HG03354 (cell line): ENCODE results near the gene CTNNA2.

Experiments used
- ATAC-seq: cut with Tn5 transposase; IDR thresholded peaks from one replicate; pipeline ENCODE4 v1.9.1; 2021; ENCODE audit warnings: mild to moderate bottlenecking; ENCODE audit not compliant: unreplicated experiment, poor library complexity, severe bottlenecking

The CTNNA2 gene

DNA sequence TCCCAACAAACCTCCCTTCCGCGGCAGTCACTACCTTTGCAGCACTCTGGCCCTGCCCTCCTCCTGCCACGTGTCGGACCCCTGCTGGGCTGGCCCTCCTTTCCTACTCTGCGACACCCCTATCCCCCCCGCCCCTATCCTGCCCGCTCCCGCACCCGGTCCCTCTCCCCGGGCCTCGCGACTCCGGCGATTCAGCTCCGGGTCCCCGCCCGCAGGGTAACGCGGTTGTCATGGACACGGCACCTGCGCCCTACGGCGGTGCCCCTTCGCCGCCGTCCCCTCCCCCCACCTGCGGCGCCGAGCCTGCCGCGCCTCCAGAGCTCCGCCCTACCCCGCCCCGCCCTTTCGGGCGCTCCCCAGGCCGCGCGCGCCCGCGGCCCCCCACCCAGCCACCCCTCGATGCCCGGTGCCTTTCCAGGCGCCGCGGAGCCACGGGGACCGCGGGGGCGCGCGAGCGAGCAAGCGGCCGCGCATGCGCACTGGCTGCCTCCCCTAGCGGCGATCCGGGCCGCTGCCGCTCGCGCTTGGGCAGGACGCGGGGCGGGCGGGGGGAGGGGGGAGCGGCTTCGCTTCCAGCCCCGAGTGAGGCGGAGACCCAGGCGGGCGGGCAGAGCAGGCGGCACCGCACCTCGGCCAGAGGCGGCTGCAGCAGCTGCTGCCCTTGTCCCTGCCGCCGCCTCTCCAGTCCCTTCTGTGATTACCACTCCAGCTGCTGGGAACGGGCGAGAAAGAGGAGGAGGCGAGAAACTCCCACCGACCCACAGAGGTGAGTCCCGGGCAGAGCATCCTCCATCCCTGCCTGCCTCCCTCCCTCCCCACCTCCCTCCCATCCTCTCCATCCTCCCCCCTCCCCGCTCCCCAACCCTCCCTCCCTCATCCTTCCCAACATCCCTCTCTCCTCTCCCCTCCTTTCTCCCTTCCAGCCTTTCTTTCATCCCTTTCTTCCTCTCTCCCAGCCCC lies at the start of gene CTNNA2:
CTNNA2 (plus strand) TSS at position 610 of the 960 bp plus-strand sequence.
- ATAC-seq = peak; percentile 67

DNA sequence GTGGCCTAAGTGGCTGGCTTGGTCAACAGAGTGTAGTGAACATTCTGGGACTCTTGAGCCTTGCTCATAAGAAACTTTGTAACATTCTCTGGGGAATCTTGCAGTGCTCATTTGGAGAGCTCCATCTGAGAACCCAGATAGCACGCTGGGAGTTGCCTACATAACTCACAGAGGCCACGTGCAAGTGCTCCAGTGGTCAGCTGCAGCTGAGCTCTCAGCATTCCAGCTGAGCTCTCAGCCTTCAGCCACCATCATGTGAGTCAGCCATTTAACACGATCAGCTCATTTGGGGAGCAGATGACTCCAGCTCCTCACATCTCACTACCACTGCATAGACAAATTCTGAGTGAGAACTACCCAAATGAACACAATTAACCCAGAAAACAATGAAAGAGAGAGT lies 25.5 kb upstream of the CTNNA2 start:
- no peak for ATAC-seq

DNA sequence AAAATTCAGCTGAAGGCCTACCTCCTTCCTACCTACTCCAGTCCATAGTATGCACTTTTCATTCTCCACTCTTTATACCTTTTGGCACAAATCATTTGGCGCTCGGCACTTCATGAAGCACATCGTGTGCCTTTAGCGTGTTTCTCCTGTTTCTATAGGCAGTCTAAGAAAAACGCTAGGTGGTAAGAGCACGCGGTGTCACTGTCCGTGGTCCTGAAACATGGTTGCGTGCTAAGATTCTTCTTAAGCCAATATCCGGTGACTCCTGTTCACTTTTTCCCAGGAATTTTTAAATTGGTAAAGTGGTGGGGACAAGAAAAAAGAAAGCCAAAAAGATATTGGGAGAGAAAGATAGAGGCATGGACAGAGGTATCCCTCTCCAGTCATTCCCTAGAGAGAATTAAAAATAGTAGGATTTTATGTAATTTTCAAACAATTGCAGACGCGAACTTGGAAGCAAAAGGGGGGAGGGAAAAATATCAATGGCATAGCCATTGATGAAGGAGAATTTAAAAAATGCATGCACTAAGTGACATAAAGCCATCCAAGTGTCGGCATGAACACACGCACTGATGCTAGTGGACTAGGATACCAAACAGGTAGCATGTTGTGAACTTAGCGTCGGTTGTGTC lies 1.4 kb upstream of the CTNNA2 start:
- no peak for ATAC-seq

DNA sequence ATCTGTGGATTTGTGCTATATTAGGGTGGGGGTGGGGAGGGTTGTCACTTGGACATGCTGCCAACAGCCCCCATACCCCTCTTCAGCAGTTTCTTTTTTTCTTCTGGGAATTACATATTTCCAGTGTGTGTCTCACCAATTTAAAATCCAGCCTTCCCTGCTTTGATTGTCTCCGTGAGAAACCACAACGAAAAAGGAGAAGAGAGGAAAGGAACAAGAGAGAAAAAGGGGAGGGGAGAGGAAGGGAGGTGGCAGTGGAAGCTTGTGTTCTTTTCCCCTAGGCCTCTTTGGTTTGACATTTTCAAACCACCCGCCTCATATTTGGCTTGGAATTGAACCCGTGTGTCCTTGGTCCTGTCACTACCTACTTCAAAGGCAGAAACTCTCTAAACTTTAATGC lies 860 bp downstream of the CTNNA2 start:
- ATAC-seq = no peak

DNA sequence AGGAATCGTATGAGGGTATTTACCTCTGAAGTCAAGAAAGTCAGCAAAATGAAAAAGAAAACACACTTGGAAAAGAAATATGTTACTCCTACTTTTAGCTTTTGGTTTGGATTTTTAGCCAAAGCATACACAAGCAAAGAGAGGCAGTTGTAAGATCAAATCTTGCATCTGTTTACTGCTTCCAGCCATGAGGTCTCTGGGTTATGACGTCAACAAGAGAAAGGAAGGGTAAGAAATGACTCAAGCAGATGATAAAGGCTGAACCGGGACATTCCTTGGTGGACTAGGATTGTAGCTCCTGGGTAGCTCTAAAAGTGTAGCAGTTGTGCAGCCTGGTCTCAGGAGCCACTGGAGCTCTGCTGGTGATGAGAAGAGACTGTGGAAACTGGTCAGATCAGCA lies 16.8 kb downstream of the CTNNA2 start:
- no peak for ATAC-seq

DNA sequence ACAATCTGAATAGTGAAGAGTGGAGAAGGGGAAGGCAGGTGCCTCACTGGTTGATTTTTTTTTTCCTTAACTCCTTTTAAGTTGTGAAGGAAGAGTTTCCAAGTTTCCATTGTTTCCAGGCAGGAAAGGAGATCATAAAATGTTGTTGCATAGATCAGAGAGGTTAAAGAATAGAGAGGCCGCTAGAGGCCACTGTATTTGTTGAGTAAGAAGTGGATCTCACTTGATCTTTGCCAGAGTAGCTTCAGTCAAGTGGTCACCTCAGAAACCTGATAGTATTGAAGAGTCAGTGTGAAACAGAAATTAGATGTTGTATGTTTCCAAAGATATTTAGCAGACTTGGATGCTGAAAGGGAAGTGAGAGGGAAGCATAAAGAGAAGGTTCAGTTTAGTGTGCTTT lies 17.6 kb downstream of the CTNNA2 start:
- no peak for ATAC-seq

DNA sequence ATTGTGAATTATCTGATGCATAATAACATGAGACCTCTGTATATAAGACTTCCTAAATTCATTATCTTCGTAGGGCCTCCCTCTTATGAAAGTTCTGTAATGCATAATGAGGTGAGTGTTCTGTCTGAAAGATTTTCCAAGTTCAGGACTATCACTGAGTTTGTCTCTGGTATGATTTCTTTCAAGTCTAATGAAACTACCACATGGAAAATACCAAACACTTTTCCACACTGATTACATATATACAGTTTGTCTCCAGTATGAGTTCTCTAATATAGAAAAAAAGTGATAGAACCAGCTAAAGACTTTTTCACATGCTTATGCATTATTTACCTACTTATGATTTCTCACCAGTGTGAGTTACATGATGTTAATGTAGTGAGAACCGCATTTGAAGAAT lies 34.7 kb downstream of the CTNNA2 start:
- ATAC-seq = no peak

DNA sequence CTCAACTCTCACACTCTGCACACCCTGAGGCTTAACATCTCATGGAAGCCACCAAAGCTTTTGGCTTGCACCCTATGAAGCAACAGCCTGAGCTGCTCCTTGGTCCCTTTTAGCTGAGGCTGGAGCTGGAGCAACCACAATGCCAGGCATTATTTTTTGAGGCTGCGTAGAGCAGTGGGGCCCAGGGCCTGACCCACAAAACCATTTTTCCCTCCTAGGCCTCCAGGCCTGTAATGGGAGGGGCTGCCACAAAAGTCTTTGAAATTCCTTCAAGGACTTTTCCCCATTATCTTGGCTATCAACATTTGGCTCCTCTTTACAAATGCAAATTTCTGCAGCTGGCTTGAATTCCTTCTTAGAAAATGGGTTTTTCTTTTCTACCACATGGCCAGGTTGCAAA lies 39.8 kb downstream of the CTNNA2 start:
- ATAC-seq = no peak

DNA sequence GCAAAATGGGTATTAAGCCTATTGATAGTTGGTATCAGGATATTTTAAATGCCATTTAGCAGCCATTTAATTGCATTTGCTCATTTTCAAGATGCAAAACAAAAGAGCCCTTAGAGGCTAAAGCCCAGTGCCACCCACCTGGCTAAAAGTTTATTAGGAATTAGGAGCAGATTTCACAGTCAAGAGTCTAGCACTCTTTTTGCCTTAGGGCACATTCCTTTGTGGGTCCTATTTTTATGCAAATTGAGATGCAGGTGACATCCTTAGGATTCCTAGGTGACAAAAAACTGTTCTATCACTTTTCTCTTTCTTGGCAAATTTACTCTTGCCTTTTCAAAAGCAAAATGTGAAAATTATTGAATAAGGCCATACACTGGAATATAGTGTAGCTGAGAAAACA lies 42.0 kb downstream of the CTNNA2 start:
- ATAC-seq = no peak

DNA sequence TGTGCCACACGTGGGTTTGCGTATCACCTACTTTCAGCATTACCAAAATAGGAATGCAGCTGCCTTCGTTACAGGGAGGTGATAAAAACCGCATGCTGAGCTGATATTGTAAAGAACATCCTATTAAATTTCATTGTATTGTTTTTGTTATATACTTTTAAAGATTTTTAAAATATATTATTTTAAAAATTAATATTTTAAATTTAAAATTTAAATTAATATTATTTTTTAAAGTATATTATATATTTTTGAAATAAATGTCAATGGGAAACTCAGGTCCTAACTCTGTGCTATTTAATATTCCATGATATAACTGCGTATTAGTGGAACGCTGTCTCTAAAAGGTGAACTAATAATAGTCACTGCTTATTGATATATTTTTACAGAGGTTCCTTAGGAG lies 51.2 kb downstream of the CTNNA2 start:
- no peak for ATAC-seq

DNA sequence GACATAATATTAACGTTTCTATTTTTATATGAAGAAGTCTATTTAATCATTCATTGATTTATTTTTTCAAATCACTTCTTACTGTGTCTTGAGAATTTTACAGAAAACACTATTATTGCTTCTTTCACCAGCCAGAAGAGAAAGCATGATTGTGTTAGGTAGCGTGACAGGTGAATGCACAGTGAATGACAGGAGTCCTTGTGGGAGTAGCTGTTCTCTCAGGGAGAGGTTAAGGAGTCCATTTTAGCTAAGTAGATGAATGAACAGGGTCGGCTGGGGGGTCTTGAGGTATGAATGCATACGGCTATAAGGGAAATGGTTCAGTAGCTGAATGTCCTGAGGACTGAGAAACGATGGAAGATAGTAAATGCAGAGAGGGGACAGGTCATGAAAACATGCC lies 56.2 kb downstream of the CTNNA2 start:
- no peak for ATAC-seq

DNA sequence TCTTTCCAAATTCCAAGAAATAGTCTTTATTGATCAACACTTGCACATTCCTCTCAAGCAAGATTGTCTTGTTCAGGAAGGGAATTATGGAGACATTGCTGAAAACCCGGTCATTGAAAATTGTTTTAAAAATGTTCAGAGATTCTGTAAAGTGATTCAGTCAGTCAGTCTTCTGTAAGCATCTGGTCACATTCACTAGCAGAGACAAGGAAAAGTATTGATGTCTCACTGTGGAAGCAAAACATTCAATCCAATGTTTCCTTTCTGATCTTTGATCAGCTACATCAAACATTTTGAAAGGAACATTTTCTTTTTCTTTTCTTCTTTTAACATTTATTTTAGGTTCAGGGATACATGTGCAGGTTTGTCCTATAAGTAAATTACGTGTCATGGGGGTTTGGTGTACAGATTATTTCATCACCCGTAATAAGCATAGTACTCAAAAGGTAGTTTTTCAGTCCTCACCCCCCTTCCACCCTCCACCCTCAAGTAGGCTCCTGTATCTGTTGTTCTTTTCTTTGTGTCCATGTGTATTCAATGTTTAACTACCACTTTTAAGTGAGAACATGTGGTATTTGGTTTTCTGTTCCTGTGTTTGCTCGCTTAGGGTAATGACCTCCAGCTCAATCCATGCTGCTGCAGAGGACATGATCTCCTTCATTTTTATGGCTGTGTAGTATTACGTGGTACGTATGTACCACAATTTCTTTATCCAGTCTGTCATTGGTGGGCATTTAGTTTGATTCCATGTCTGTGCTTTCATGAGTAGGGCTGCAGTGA lies 61.2 kb downstream of the CTNNA2 start:
- no peak for ATAC-seq

DNA sequence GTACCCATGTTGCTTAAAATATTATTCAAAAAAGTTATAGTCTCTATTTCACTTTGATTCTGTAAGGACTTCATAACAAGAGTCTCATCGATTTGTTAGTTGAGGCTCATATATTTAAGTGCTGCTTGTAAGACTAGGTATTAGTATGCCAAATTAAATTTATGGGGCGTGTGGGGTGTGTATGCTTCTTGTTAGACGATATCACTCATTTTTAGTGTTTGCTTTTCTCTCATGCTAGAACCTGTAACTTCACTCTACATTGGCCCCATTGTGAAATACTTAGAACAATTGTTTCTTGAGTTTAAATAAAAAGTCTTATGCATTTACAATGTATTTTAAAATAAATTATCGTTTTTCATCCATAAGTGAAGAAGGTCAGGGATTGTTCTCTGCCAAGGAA lies 63.6 kb downstream of the CTNNA2 start:
- no peak for ATAC-seq

DNA sequence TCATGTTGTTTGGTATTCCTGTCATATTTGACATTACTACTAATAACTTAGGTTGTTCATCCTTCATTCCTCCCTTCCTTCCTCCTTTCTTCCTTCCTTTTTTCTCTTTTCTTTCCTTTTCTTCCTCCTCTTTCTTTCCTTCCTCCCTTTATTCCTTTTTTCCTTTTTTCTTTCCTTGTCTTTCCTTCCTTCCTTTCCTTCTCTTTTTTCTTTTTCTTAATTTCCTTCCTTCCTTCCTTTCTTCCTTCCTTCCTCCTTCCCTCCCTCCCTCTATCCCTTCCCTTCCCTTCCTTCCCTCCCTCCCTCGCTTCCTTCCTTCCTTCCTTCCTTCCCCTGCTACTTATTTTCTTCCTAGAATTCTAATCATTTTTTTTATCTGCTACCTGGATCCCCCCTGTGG lies 66.1 kb downstream of the CTNNA2 start:
- no peak for ATAC-seq

DNA sequence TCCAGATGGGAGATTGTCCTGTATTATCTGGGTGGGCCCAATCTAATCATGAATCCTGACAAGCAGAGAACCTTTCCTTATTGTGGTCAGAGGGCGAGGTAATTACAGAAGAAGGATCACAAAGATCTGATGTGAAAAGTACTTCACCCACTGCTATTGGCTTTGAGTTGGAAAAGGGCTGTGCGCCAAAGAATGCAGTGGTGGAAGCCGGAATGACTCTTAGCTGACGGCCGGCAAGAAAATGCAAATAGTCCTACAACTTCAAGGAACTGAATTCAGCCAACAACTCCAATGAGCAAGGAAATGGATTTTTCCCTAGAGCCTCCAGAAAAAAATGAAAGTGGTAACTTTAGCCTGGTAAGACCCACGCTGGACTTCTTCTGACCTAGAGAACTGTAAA lies 67.3 kb downstream of the CTNNA2 start:
- no peak for ATAC-seq

DNA sequence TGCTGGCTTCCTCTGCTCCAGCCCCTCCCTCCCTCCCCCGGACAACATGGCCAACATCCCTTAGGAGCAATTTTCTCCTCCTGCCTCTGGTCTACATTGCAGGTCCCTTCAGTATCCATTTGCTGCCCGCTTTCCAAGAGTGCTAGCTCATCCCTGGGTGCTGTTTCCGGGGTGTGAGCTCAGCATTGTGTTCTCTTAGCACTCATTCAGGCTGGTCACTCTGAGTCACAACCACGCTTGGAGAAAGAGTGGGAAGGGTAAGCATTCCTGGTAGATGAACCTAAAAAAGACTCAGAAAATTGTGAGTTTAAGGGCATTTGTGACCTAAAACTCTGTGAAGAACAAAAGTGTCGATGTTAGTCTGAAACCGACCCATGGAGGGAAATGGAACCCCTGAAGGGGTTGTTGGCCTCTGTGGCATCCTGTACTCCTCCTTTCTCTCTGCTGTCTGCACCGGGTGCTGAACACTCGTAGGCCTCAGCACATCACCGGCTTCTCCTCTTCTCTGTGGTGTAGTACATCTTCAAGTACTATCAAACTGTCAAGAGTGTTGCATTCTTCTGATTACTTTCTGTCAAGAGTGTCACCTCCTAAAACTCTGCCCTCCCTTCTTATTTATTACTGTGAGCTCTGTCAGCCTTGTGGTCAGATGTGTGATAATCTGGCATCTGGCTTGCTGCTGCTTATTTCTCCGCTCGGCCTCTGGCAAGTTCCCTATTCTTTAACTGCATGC lies 73.0 kb downstream of the CTNNA2 start:
- ATAC-seq = no peak

DNA sequence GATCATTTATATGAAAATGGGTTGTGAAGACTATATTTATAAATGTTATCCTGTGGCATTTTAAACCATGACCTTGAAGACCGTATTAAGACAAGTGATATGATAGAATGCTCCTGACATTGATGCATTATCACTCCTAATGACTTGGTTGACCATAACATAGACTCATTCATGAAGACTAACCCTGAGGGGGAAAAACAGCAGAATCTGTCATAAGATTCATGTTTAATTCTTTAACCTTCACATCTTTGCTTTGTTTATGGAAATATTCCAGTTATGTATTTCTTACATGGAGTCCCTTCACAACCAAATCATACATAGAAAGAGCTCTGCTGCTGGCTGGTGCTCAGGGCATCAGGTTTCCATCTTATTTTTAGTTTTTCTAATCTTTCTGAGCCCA lies 78.4 kb downstream of the CTNNA2 start:
- ATAC-seq = no peak

DNA sequence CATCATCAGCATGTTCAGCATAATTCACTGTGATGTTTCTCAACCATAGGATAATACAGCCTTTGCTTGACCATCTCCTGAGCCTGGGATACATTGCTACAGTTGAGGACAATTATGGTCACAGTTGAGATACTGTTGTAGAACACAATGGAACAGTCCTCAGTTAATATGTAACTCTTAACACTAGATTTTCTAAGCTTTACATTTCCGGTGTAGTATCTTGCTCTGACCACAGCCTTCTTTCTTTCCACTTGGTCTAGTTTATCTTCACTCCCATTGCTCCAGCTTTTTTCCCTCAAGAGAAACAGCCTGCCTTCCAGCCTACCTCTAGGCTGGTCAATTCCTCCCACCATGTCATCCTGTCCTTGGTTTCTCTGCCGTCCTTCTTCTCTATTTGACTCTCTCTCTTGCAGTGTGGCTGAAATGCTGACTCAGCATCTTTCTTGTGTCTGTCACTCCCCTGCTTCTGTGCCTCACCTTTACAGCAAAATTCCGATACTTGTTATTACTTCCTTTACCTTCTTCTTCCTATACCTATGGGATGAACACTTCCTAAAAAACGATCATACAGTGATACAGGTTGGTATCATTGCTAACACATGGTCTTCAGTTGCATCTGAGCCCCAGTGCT lies 80.5 kb downstream of the CTNNA2 start:
- ATAC-seq = no peak

DNA sequence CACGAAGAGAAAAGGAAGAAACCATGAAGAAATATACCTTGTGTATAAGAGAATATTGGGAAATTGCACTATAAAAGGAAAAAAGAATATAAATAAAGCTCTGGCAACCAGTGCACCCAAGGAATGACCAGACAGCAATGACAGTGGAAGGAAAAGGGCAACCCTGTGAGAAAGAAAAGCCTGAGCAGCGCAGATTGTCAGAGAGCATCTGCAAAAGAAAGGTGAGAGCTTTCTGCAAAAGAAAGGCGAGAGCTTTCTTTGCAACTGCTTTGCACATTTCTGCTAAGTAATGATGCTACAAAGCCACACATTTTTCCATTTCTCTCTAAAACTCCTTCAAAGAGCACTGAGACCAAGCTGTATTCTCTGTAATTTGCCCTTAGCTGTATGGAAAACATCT lies 83.6 kb downstream of the CTNNA2 start:
- ATAC-seq = no peak
